ENCODE data around the gene MYO3A. TPM values are rescaled to one million over a fixed set of nuclear protein-coding genes. Genes with fewer than 3 reads are reported as not detected.

Gene MYO3A
- total and polyA plus RNA-seq, 12 donors: 0.14 to 1.3 (median 0.50) TPM; not detected in 8

GRCh38 chr10:26031300-26031699 is 97.3 kb downstream of the MYO3A start:
- intact Hi-C loops (cut with DNase I): no loop called here
- Histone ChIP-seq H3K36me3 (replicated peaks in 1 of 2) (no peaks in the 10 kb centered on the region), H3K4me1 (replicated peaks in 1 of 2) (no peaks in the 10 kb centered on the region), H3K9me3 (replicated peaks in 1 of 3) (no peaks in the 10 kb centered on the region), H3K4me3 (no peak overlapping the region), H3K27ac (no peak overlapping the region), H3K27me3 (no peaks in the 10 kb centered on the region)
- WGBS, 4 donors: 77 to 84% (median 77%) methylated on average over 3 of the region's 3 CpGs
- no peak for DNase-seq
- TF ChIP-seq CTCF (IDR thresholded peaks at IDR 0.05) (no peak), POLR2A (IDR thresholded peaks at IDR 0.05) (no peak)

- Histone ChIP-seq H3K9me3 (replicated peaks in 1 of 3) (no peaks in the 10 kb centered on the region), H3K27ac (no peak overlapping the region), H3K36me3 (replicated peaks in 1 of 2) (no peaks in the 10 kb centered on the region), H3K4me3 (no peak overlapping the region), H3K27me3 (no peaks in the 10 kb centered on the region), H3K4me1 (replicated peaks in 1 of 2) (no peaks in the 10 kb centered on the region)
- DNase-seq: no peak
- intact Hi-C loops (cut with DNase I): no loop called here
- WGBS, 4 donors: 75 to 94% (median 83%) methylated on average over 2 of the region's 2 CpGs
- TF ChIP-seq CTCF (IDR thresholded peaks at IDR 0.05): no peak
- no peak for TF ChIP-seq POLR2A (IDR thresholded peaks at IDR 0.05)
These were observed 109.4 kb downstream of the MYO3A start for GRCh38 chr10:26043469-26043868.

GRCh38 chr10:26044141-26044749 is 110.2 kb downstream of the MYO3A start:
- intact Hi-C loops (cut with DNase I): no loop called here
- Histone ChIP-seq H3K36me3 (replicated peaks in 1 of 2) (no peaks in the 10 kb centered on the region), H3K9me3 (replicated peaks in 1 of 3) (no peaks in the 10 kb centered on the region), H3K4me1 (replicated peaks in 1 of 2) (no peaks in the 10 kb centered on the region), H3K27me3 (no peaks in the 10 kb centered on the region), H3K4me3 (no peak overlapping the region), H3K27ac (no peak overlapping the region)
- 54 to 75% (median 67%) methylated on average over 3 of the region's 3 CpGs; no CpG with 5 or more reads in 1 of the 4 donors for WGBS, 4 donors
- TF ChIP-seq POLR2A (IDR thresholded peaks at IDR 0.05) (no peak), CTCF (IDR thresholded peaks at IDR 0.05) (no peak)
- peak in 2 of 7 donors; percentile 2 to 14 for DNase-seq

GRCh38 chr10:26046073-26046700 is 112.2 kb downstream of the MYO3A start:
- H3K27me3 ChIP-seq: no peaks in the 10 kb centered on the region
- no peak for DNase-seq
- H3K4me1 ChIP-seq (replicated peaks in 1 of 2): no peaks in the 10 kb centered on the region
- H3K36me3 ChIP-seq (replicated peaks in 1 of 2): no peaks in the 10 kb centered on the region
- no peak for TF ChIP-seq CTCF (IDR thresholded peaks at IDR 0.05)
- no peak for TF ChIP-seq POLR2A (IDR thresholded peaks at IDR 0.05)
- intact Hi-C loops (cut with DNase I): no loop called here
- H3K9me3 ChIP-seq (replicated peaks in 1 of 3): no peaks in the 10 kb centered on the region
- 62 to 87% (median 70%) methylated on average over 7 of the region's 7 CpGs for WGBS, 4 donors
- no peak overlapping the region for H3K4me3 ChIP-seq
- no peak overlapping the region for H3K27ac ChIP-seq
